ENCODE results near the gene EPB41L4B.

EPB41L4B gene

DNA sequence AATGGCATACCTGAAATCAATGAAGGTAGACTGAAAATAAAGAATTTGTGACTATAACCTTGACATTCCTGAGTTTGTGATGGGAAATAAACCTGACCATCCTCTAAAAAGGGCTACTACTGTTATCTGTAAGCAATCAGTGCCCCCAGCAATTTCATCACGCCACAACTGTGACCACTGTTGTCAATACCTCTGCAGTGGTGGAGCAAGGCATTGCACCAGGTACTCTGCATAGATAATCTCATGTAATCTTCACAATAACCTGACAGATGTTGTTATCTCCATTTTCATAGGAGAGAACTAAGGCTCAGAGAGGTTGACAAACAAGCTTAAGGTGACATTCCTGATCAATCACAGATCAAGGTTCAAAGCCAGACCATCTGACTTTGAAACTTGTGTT lies 115.3 kb downstream of the EPB41L4B start:
- no peak for DNase-seq

DNA sequence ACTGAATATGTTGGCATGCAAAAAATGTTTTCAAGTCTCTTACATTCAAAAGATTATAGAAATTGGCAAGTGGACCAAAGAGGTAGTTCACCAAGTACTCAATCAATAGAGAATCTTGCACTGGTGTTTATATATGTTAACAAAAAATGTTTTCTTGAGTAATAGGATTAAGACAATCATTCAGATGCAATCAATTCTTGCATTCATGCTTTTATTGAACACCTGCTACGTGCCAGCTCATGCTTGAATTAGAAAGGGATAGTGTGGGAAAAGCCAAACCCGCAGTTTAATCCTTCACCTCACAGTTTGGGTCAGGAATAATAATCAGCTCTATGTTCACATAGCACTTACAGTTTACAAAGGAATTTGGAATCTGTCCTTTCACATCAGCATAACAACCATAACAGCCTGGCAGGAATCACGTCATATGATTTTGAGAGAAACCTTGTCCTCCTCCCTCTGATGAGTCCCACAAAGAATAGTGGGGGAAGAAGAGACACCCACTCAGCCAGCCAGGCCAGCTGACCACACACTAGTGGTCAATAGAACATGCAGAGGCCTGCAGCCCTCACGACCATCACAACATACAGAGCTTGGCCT lies 117.0 kb downstream of the EPB41L4B start:
- no peak for DNase-seq

DNA sequence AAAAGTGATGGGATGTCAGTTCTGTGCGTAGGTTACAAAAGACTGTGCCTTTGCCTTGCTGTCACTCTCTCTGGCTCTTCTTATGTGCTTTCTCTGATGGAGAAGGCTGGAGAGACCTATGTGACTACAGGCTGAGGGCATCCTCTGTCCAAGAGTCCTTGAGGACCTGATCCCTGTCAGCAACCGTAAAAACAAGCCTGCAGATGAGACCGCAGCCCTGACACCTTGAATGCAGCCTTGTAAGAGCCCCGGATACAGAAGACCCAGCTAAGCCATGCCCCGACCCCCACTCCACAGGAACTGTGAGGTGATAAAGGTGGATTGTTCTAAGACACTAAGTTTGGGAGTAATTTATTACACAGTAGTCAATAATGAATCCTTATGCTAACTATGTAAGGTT lies 121.2 kb downstream of the EPB41L4B start:
- DNase-seq: no peak

DNA sequence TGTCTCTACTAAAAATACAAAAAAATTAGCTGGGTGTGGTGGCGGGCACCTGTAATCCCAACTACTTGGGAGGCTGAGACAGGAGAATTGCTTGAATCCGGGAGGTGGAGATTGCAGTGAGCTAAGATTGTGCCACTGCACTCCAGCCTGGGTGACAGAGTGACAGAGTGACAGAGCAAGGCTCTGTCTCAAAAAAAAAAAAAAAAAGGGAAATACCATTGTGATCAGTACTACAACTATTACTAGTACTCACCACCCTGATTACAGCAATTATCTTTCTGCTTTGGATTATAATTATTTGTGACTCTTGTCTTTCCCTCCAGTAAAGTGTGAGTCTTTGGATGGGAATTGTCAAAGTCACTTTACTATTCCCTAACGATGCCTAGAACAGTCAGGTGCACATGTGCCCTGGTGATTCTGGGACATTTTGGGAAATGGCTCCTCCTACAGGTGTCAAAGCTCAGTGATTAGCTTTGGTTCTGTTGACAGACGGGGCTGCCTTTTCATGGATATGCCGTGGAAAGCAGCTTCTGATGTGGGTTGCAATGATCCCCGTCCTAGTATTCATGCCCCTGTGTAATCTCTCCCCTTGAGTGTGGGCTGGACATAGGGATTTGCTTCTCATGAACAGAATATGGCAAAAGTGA lies 122.0 kb downstream of the EPB41L4B start:
- no peak for DNase-seq

DNA sequence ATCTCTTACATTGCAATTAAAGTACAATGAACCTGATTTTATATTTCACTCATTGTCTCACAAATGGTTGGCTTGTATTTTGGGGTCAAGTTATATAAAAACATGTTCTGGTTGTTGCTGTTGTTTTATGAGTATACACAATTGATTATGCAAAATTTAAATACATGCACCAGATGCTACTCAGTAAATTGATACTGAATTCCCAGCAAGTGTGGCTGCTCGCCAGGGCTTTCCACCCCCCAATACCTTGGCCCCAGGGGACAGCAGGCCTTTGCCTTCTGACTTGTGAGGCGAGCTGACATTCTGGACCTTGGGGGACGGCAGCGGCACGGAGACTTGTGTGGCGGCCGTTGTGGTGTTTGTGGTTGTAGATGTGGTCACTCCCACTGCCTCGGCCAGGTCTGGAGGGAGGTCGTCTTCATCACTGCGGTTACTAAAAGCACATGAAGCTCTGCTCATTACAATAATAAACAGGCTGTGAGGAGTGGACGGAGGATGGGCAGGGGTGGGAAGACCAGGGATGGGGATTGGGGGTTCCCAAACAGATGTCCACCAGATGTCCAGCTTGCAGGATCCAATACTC lies 126.8 kb downstream of the EPB41L4B start:
- DNase-seq: no peak

DNA sequence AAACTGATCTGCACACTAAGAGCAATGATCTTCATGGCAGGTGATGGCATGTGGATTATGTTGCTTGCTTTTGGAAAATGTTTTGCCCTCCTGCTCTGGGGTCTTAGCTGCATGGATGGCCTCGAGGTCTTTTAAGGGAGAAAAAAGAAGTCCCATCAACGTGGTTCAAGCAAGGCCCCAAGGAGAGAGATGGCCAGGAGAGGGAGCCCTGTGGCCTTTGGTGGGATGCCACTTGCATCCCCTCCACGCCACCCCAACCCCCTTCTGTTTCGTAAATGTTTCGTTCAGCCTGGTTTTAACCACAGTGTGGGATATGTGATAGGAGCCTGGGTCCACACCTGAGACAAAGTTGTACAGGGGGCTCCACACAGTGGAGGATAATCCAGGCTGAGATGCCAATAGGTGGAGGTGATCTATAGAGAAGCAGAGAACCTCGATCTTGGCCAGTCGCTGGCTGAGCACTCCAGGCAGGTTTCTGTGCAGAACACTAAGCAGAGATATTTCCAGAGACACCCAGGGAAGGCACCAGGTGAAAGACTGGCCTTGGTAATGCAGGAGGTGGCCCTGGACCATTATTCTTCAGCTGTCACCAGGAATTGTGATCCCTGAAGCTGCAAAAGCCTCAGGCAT lies 128.0 kb downstream of the EPB41L4B start:
- DNase-seq: peak in 5 of 51 donors; percentile 4 to 11 (median 8)

DNA sequence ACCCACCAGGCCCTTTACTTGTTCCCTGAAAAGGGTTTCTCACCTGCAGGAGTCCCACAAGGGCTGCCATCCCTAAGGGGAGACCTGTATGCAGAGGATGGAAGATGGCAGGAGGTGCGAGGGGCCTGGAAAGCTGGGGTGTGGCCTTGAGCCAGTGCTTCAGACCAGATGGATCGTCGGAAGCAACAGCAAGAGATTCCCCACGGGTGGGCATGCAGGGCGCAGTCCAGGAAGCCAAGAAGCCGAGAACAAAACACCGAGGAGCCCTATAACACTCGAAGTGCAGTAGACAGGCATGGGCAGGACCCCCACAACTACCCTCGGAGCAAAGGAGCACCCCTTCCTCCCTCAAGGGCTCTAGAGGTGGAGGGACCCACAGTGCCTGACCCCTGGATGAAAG lies 129.1 kb downstream of the EPB41L4B start:
- DNase-seq: no peak

DNA sequence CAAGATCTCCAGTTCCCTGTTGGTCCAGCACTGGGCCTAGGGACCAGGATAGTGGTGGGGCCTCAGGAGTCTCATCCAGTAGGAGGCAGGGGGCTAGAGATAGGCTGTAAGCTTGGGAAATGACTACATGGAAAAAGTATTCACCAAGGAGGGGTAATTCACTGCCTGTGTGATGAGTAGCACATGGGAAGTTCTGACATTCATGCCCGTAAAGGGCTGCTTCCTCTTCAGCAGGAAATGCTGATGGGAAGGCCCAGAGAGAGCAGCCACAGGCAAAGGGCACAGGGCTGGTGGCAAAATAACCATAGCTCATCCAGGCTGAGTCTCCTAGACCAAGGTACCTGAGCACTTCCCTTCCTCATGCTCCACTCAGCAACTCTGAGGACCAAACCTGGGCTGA lies 130.7 kb downstream of the EPB41L4B start:
- no peak for DNase-seq

DNA sequence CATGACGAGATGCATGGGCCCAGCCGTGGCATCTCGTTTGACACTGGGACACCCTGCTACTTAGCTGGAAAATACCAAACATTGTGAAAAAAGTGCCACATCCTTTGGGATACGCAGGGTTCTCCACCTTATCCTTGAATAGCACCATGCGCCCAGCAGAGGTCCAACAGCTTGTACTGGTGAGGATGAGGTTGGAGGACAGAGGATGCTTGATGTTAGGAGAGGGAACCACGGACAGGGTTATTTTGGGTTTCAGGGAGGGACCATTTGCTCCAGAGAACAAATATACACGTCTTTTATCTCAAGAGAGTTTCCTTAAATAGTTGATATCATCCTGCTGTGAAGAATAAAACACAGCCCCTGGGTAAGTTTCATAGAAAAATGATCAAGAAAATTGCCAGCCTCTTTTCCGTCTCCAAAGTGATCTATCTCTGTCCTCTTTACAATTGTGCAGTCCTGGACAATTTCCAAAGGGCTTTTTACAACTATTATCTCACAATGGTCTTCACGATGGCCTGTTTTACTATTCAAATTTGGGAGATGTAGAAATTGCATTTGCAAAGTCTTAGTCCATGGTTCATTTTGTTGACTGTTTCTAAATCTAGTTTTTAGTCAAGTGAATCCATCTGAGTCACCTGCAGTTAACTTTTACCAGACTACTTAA lies 133.9 kb downstream of the EPB41L4B start:
- DNase-seq: no peak

DNA sequence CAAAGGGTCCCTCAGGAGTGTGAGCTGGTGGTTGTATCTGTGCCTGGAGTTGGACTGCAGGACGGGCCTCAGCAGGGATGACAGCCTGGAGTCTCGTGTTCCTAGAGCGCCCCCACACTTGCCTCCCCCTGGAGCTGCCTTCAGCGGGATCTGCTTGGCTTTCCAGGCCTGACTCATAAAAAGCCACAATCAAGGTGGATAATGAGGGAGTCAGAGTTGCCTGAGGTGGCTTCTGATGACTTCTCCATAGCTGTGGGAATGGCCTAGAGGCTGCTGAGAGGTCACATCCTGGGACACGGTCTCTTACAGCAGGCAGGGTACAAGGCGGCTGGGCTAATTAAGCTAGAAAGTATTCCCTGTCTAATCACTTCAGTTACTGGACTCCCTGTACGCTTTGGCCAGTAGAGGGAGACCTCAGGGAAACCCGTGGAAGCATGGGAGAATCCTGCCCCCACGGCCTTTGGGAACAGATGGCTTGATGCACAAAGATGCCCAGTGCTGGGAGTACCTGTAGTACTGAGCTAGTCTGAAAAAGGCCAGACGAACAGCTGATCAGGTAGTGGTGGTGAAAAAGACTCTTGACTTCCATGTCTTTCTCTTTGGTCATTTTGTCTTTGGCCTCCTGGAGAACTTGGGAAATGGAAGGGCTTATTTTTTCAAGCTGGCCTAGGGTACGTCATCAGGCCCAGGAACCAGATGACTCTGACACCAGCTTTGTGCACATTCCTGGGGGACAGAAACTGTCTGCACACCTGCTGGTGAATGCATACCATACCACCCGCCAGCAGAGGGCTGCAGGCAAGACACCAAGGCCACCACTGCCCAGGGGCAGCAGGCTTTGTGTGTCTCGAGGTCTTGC lies 137.7 kb downstream of the EPB41L4B start:
- peak in 5 of 51 donors; percentile 3 to 23 (median 9) for DNase-seq

DNA sequence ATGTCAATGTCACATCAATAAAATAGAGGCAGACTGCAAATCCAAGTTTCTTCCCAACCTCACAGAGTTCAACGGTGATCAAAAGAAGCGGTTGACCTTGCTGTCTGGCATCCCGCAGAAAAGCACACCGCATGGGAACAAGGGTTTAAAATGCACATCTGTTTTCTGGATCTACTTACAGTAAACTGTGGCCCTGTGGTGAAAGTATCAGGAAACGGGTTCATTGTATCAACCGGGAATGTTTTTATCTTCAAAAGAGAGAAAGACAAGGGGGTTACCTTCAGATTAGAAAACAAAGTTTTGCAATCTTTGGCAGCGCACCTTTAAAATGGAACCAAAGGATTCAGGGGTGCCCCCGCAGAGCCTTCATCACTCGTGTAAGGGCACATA lies 138.3 kb downstream of the EPB41L4B start:
- no peak for DNase-seq

DNA sequence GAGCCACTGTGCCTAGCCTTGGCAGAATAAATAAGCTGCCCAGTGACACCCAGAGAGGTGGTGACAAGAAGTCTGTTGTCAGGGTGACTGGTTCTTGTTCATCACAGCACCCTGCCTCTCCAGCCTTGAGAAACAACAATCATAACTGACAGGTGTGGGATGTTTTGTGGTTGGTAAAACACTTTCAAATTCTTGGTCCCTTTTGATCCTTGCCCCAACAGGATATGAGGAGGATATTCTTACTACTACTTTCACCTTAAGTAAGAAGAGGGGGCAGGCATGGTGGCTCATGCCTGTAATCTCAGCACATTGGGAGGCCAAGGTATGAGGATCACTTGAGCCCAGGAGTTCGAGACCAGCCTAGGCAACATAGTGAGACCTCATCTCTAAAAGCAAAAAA lies 139.6 kb downstream of the EPB41L4B start:
- no peak for DNase-seq

DNA sequence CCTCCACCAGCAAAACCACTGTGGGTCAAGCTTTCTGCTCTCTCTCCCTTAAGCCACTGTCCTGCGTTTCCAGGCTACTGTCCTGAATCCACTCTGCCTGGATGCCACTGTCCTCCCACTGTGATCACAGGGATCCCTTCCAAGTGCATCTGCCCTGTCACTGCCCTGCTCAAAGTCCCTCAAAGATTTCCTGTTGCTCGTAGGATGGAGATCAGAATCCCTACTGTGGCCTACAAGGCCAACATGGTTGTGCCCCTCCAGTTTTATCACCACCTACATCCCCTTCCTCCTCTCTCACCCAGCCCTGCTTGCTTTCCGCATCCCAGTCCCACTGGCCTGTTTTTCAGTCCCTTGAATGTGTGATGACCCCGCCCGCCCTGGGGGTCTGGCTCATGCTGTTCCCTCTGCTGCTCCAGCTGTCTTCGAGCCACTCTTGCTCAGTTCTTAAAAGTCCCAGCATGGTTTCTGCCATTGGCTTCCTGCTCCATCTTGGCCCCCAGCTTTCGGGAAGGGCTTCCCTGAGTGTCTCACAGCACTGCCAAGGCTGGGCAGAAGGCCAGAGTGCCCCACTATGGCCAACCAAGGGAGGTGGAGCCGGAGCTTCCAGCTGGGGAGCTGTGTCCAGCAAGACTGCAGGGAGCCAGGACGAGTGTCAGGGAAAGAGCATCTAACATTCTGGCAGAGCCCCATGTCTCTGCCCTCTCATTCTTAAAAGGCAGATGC lies 140.9 kb downstream of the EPB41L4B start:
- peak in 41 of 51 donors; percentile 6 to 77 (median 50) for DNase-seq

DNA sequence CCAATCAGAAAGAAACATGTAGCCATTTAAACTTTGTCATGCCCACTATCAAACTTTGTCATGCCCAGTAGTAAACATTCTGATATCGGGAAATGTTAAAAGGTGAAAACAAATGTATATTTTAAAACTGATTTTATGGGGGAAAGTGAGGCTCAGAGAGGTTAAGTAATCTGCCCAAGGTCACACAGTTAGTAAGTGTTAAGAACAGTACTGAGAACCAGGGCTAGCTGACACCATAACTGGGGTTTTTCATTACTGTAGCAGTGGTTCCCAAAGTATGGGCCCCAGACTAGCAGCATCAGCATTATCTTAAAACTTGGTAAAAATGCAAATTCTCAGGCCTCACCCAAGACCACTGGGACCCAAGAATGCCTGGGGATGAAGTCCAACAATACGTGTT lies 143.9 kb downstream of the EPB41L4B start:
- DNase-seq: no peak

DNA sequence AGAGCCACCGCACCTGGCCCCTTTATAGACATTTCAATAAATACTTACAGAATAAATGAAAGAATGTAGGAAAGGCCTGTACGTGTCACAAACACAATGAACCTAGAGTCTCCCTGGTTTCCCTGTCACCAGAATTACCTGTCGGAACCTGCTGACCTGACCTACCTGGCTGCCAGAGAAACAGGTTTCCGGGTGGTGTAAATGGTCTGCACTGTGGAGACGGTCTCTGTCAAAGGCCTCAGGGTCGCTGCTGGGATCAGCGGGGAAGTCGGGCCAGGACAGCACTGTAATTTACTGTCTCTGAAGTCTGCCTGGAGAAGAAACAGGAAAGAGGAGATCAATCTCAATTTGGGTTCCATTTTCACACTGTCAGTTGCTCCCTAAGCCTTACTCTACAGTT lies 144.5 kb downstream of the EPB41L4B start:
- no peak for DNase-seq

DNA sequence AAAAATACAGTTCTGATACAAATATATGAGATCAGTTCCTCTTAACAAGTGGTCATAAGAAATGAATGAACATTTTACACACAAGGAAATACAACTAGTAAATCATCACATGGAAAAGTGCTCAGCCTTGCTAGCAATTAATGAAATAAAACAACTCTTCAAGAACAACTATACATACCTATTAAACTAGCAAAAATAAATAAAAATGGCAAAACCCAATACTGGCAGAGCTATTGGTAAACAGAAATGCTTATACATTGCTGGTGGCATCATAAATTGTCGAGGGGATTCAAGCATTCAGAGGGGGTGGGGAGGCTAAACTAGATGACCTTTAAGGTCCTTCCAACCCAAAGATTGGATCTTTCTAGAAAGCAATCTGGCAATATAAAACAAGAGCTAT lies 147.9 kb downstream of the EPB41L4B start:
- no peak for DNase-seq

DNA sequence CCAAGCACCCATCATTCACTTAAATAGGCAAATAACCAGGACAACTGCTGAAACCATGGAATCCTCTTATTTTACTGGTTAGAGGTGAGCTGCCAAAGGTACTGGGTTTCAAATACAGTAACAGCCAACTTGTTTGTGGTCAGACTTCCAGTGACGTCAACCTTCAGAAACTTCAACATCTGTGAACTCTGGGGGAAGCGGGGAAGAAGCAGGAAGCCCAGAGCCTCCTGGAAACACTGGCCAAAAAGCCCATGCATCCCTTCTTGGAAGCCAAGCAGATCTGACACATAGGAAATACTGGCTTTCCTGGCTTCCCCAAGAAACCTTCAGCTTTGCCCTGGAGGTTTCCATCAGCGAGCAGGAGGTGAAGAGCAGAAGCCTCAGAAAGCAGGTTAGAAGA lies 148.9 kb downstream of the EPB41L4B start:
- no peak for DNase-seq

DNA sequence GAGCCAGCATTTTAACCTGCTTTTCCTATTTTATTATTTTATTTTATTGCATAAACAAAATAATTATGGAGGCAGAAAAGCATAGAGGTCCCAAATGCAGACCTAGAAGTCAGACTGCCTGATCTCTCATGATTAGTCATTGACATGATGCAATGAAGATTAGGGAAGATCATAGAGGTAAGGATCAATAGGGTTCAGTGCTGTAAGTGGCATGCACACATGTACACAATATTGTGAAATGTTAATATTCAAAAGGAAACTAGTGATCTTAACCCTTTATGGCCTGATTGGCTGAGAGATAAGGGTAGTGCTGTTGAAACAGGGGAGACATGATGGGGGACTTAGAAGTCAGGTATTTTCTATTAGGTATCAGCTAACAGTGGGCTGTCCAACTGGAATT lies 152.7 kb downstream of the EPB41L4B start:
- DNase-seq: no peak

DNA sequence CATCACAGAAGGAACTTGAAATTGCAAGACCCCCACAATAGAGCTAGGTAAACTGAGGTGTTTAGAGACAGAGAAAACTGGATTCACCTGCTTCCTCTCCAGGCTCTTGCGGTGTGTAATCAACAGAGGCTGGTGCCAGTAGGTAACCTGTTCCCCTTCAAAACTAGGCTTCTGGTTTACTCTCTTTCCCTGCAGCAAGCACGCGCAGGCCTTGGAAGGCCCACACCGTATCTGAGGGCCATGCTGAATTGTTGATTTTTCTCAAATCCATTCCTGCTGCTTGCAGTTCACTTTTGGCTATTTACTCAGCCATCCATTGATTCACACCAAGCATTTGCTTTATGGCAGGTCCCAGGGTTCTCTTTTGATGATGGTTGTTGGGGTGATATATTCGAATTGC lies 153.1 kb downstream of the EPB41L4B start:
- DNase-seq: peak in 2 of 51 donors; percentile 11 to 37

DNA sequence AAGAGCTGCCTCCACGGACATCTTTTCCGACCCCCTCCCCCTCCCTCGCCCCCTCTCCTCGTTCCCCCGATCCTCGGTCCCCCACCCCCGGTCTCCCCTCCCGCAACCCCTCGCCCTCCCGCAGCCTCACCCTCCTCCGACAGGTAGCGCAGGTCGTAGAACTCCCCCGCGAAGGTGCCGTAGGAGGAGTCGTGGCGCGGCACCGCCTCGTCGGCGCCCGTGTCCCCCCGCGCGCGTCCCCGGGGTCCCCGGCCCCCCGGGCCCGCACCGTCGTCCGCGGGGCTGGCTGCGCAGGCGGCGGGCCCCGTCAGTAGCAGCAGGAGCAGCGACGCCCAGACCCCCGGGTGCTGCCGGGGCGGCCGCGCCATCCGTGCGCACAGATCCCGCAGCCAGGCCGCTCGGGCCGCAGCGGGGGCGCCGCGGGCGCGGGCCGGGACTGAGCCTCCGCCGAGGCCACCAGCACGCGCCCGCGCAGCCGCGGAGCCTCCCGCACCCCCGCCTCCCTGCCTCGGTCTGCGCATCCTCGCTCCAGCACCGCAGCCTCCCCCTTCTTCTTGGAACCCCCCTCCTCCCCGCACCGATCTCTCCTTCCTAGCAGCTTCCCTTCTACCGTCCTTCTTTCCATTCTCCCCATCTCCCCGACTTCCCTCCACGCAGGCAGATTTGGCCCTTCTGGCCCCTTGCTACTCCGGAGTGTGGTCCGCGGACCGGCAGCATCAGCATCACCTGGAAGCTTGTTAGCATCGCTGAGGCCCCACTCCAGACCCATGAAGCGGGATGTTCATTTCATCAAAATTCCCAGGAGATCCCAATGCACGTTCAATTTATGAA lies 153.9 kb downstream of the EPB41L4B start, which contains the start of gene FRRS1L:
Gene FRRS1L (minus strand): TSS at position 479 of the 831 bp plus-strand sequence. CDS start 111 bp downstream, at position 368.
- DNase-seq: peak in 43 of 51 donors; percentile 3 to 74 (median 26)
